ENCODE data around the gene ALDH3A2. TPM values are rescaled to one million over a fixed set of nuclear protein-coding genes. Genes with fewer than 3 reads are reported as not detected.

ALDH3A2 gene
- total and polyA plus RNA-seq, 2 experiments from 2014 or later: 36.2 to 41.9 TPM

- no peak for DNase-seq
- no peaks in the 10 kb centered on the region for H3K4me1 ChIP-seq (ENCODE audit: insufficient read depth)
- no peaks in the 10 kb centered on the region for H3K9me3 ChIP-seq (ENCODE audit: low read depth)
- no peak overlapping the region for H3K4me2 ChIP-seq (ENCODE audit: unreplicated experiment)
- no peak overlapping the region for H3K27ac ChIP-seq
- H3F3A ChIP-seq (ENCODE audit: insufficient read depth): no peaks in the 10 kb centered on the region
- TF ChIP-seq EZH2phosphoT487 (IDR thresholded peaks at IDR 0.05; ENCODE audit: insufficient read depth, low read depth): no peak
- no peak for TF ChIP-seq EZH2 (IDR thresholded peaks at IDR 0.05; ENCODE audit: insufficient read depth, poor library complexity, severe bottlenecking)
- no peaks in the 10 kb centered on the region for H3K79me2 ChIP-seq (ENCODE audit: insufficient read depth)
- no peak overlapping the region for H2AFZ ChIP-seq
- H3K27me3 ChIP-seq (replicated peaks; ENCODE audit: insufficient read depth): no peaks in the 10 kb centered on the region
- WGBS, 2 experiments (ENCODE audit: low coverage in 1 of 2, low lambda C conversion rate in 2 of 2, missing lambda C conversion rate in 2 of 2): 83 to 84% methylated on average over 13 of the region's 13 CpGs
- H3K9ac ChIP-seq: no peak overlapping the region
- H4K20me1 ChIP-seq (ENCODE audit: insufficient read depth): no peaks in the 10 kb centered on the region
- no peaks in the 10 kb centered on the region for H3K36me3 ChIP-seq (ENCODE audit: low read depth)
- H3K9me2 ChIP-seq (ENCODE audit: insufficient read depth): no peaks in the 10 kb centered on the region
- no peak overlapping the region for H3K4me3 ChIP-seq
- in situ Hi-C loops (cut with MboI): no loop called here
These were observed 56.6 kb downstream of the ALDH3A2 start for GRCh38 chr17:19705201-19705600.

- WGBS, 2 experiments (ENCODE audit: low coverage in 1 of 2, low lambda C conversion rate in 2 of 2, missing lambda C conversion rate in 2 of 2): 85% methylated on average over 20 to 22 of the region's 22 CpGs
- Histone ChIP-seq H3K36me3 (ENCODE audit: low read depth) (no peaks in the 10 kb centered on the region), H3K9me2 (ENCODE audit: insufficient read depth) (no peaks in the 10 kb centered on the region), H3K4me1 (ENCODE audit: insufficient read depth) (no peaks in the 10 kb centered on the region), H2AFZ (no peak overlapping the region), H3F3A (ENCODE audit: insufficient read depth) (no peaks in the 10 kb centered on the region), H3K4me3 (no peak overlapping the region), H3K9ac (no peak overlapping the region), H3K9me3 (ENCODE audit: low read depth) (no peaks in the 10 kb centered on the region), H4K20me1 (ENCODE audit: insufficient read depth) (no peaks in the 10 kb centered on the region), H3K79me2 (ENCODE audit: insufficient read depth) (no peaks in the 10 kb centered on the region), H3K27ac (no peak overlapping the region), H3K27me3 (replicated peaks; ENCODE audit: insufficient read depth) (no peaks in the 10 kb centered on the region), H3K4me2 (ENCODE audit: unreplicated experiment) (no peak overlapping the region)
- in situ Hi-C loops (cut with MboI): no loop called here
- no peak for DNase-seq
- no peak for TF ChIP-seq EZH2 (IDR thresholded peaks at IDR 0.05; ENCODE audit: insufficient read depth, poor library complexity, severe bottlenecking)
- TF ChIP-seq EZH2phosphoT487 (IDR thresholded peaks at IDR 0.05; ENCODE audit: insufficient read depth, low read depth): no peak
These were observed 57.5 kb downstream of the ALDH3A2 start for GRCh38 chr17:19705771-19706770.

- Histone ChIP-seq H3K36me3 (ENCODE audit: low read depth) (no peaks in the 10 kb centered on the region), H3K9ac (no peak overlapping the region), H3K4me2 (ENCODE audit: unreplicated experiment) (no peak overlapping the region), H4K20me1 (ENCODE audit: insufficient read depth) (no peaks in the 10 kb centered on the region), H3K4me1 (ENCODE audit: insufficient read depth) (no peaks in the 10 kb centered on the region), H3K27ac (no peak overlapping the region), H3F3A (ENCODE audit: insufficient read depth) (no peaks in the 10 kb centered on the region), H3K27me3 (replicated peaks; ENCODE audit: insufficient read depth) (no peaks in the 10 kb centered on the region), H3K4me3 (no peak overlapping the region), H2AFZ (no peak overlapping the region), H3K79me2 (ENCODE audit: insufficient read depth) (no peaks in the 10 kb centered on the region), H3K9me2 (ENCODE audit: insufficient read depth) (no peaks in the 10 kb centered on the region), H3K9me3 (ENCODE audit: low read depth) (no peaks in the 10 kb centered on the region)
- 68 to 80% methylated on average over 11 to 12 of the region's 12 CpGs for WGBS, 2 experiments (ENCODE audit: low coverage in 1 of 2, low lambda C conversion rate in 2 of 2, missing lambda C conversion rate in 2 of 2)
- no peak for DNase-seq
- TF ChIP-seq EZH2 (IDR thresholded peaks at IDR 0.05; ENCODE audit: insufficient read depth, poor library complexity, severe bottlenecking) (no peak), EZH2phosphoT487 (IDR thresholded peaks at IDR 0.05; ENCODE audit: insufficient read depth, low read depth) (no peak)
- in situ Hi-C loops (cut with MboI): no loop called here
These were observed 58.5 kb downstream of the ALDH3A2 start for GRCh38 chr17:19706791-19707727.

- no peak overlapping the region for H3K27ac ChIP-seq
- H3K4me1 ChIP-seq (ENCODE audit: insufficient read depth): no peaks in the 10 kb centered on the region
- H3K9me3 ChIP-seq (ENCODE audit: low read depth): no peaks in the 10 kb centered on the region
- no peaks in the 10 kb centered on the region for H4K20me1 ChIP-seq (ENCODE audit: insufficient read depth)
- H3K36me3 ChIP-seq (ENCODE audit: low read depth): no peaks in the 10 kb centered on the region
- WGBS, 2 experiments (ENCODE audit: low coverage in 1 of 2, low lambda C conversion rate in 2 of 2, missing lambda C conversion rate in 2 of 2): 77% methylated on average over 11 of the region's 11 CpGs
- H3K9me2 ChIP-seq (ENCODE audit: insufficient read depth): no peaks in the 10 kb centered on the region
- no peak overlapping the region for H3K4me2 ChIP-seq (ENCODE audit: unreplicated experiment)
- no peak overlapping the region for H2AFZ ChIP-seq
- TF ChIP-seq EZH2phosphoT487 (IDR thresholded peaks at IDR 0.05; ENCODE audit: insufficient read depth, low read depth): no peak
- no peak for TF ChIP-seq EZH2 (IDR thresholded peaks at IDR 0.05; ENCODE audit: insufficient read depth, poor library complexity, severe bottlenecking)
- no peak overlapping the region for H3K4me3 ChIP-seq
- no peaks in the 10 kb centered on the region for H3K27me3 ChIP-seq (replicated peaks; ENCODE audit: insufficient read depth)
- no peaks in the 10 kb centered on the region for H3K79me2 ChIP-seq (ENCODE audit: insufficient read depth)
- no peaks in the 10 kb centered on the region for H3F3A ChIP-seq (ENCODE audit: insufficient read depth)
- DNase-seq: no peak
- in situ Hi-C loops (cut with MboI): no loop called here
- H3K9ac ChIP-seq: no peak overlapping the region
These were observed 59.2 kb downstream of the ALDH3A2 start for GRCh38 chr17:19707728-19708221.

Measured in GM23248 (cell line).